Measurements from ENCODE around the gene LDLRAD2. TPM values are rescaled to one million over a fixed set of nuclear protein-coding genes. Genes with fewer than 3 reads are reported as not detected.
"Not testable (repeated sequence)": the region's sequence is repeated elsewhere in the genome, so short reads cannot be mapped to it uniquely, and the experiment has no call there.

Gene LDLRAD2
- total RNA-seq, 6 experiments from 2014 or later = not detected

- H3K4me1 ChIP-seq = peaks cover 0 to 12% (median 5%) of the 10 kb centered on the region in 4 donors
- WGBS (ENCODE audit: insufficient coverage, low coverage, low lambda C conversion rate, missing lambda C conversion rate) = 88% methylated on average over 3 of the region's 15 CpGs
- ATAC-seq (no peak), DNase-seq (no peak)
- H3K27me3 ChIP-seq = no peaks in the 10 kb centered on the region
- TF ChIP-seq CTCF (IDR thresholded peaks at IDR 0.05) (no peak), POLR2A (IDR thresholded peaks at IDR 0.05) (no peak)
- H3K36me3 ChIP-seq = no peaks in the 10 kb centered on the region
- intact Hi-C loops (cut with DNase I) = no loop called here
- no peaks in the 10 kb centered on the region for H3K9me3 ChIP-seq
- no peak overlapping the region for H3K4me3 ChIP-seq
- no peak overlapping the region for H3K27ac ChIP-seq
These were observed 37.1 kb upstream of the LDLRAD2 start for GRCh38 chr1:21774835-21775549.

GRCh38 chr1:21775550-21775914 lies 36.5 kb upstream of the LDLRAD2 start:
- Histone ChIP-seq H3K9me3 (no peaks in the 10 kb centered on the region), H3K27me3 (no peaks in the 10 kb centered on the region), H3K36me3 (no peaks in the 10 kb centered on the region), H3K27ac (no peak overlapping the region), H3K4me1 (peaks cover 0 to 18% (median 5%) of the 10 kb centered on the region in 4 donors), H3K4me3 (no peak overlapping the region)
- 33% methylated on average over 2 of the region's 2 CpGs for WGBS (ENCODE audit: insufficient coverage, low coverage, low lambda C conversion rate, missing lambda C conversion rate)
- intact Hi-C loops (cut with DNase I) = no loop called here
- ATAC-seq (no peak), DNase-seq (no peak)
- TF ChIP-seq POLR2A (IDR thresholded peaks at IDR 0.05) (no peak), CTCF (IDR thresholded peaks at IDR 0.05) (no peak)

GRCh38 chr1:21775985-21776562 lies 36.0 kb upstream of the LDLRAD2 start:
- H3K4me1 ChIP-seq = peaks cover 0 to 22% (median 6%) of the 10 kb centered on the region in 4 donors
- intact Hi-C loops (cut with DNase I) = no loop called here
- ATAC-seq = no peak

GRCh38 chr1:21776925-21777324 lies 35.1 kb upstream of the LDLRAD2 start:
- H3K27ac ChIP-seq; H3K9me3 ChIP-seq; H3K27me3 ChIP-seq; H3K36me3 ChIP-seq; intact Hi-C loops (cut with DNase I); DNase-seq; ATAC-seq; H3K4me3 ChIP-seq: not testable (repeated sequence)
- whole genome bisulfite sequencing (ENCODE audit: insufficient coverage, low coverage, low lambda C conversion rate, missing lambda C conversion rate) = 62% methylated on average over 5 of the region's 5 CpGs
- peaks cover 0 to 30% (median 9%) of the 10 kb centered on the region in 4 donors for H3K4me1 ChIP-seq

More at GRCh38 chr1:21775985-21776562, 36.0 kb upstream of the LDLRAD2 start:
- Histone ChIP-seq H3K9me3 (no peaks in the 10 kb centered on the region), H3K27me3 (no peaks in the 10 kb centered on the region), H3K4me3 (no peak overlapping the region), H3K36me3 (no peaks in the 10 kb centered on the region), H3K27ac (no peak overlapping the region)
- DNase-seq = no peak
- TF ChIP-seq POLR2A (IDR thresholded peaks at IDR 0.05) (no peak), CTCF (IDR thresholded peaks at IDR 0.05) (no peak)

GRCh38 chr1:21778405-21778727 lies 33.7 kb upstream of the LDLRAD2 start:
- no peaks in the 10 kb centered on the region for H3K9me3 ChIP-seq
- no CpG with 5 or more reads among the region's 2 CpGs for WGBS (ENCODE audit: insufficient coverage, low coverage, low lambda C conversion rate, missing lambda C conversion rate)
- H3K4me1 ChIP-seq = peaks cover 0 to 24% (median 9%) of the 10 kb centered on the region in 4 donors
- intact Hi-C loops (cut with DNase I) = no loop called here
- no peak for DNase-seq
- no peaks in the 10 kb centered on the region for H3K27me3 ChIP-seq
- no peak for ATAC-seq
- H3K36me3 ChIP-seq = no peaks in the 10 kb centered on the region
- H3K27ac ChIP-seq = no peak overlapping the region
- no peak for TF ChIP-seq CTCF (IDR thresholded peaks at IDR 0.05)
- no peak overlapping the region for H3K4me3 ChIP-seq
